Measurements from ENCODE around the gene AGBL4. TPM values are rescaled to one million over a fixed set of nuclear protein-coding genes. Genes with fewer than 3 reads are reported as not detected.

Gene AGBL4
- total RNA-seq, 1 experiment from 2014 or later = not detected

GRCh38 chr1:48576565-48576964 lies 1447.2 kb downstream of the AGBL4 start:
- no peak overlapping the region for H3K9ac ChIP-seq (ENCODE audit: low read length)
- ChIA-PET CTCF (no interaction called here), POLR2A (no interaction called here), RAD21 (ENCODE audit: low non-redundant PET in 1 of 2, low total read pairs in 2 of 2, uncharacterized antibody in 2 of 2, unreplicated experiment in 2 of 2) (no interaction called here)
- DNase-seq (ENCODE audit: low read depth, low spot score) (no peak), ATAC-seq (no peak)
- no peak overlapping the region for H3K4me3 ChIP-seq (replicated peaks in 1 of 2; ENCODE audit: low read depth in 1 of 2, low read length in 2 of 2)
- H3K4me1 ChIP-seq (ENCODE audit: control insufficient read depth in 1 of 2, insufficient read depth in 2 of 2, low read length in 2 of 2) = no peaks in the 10 kb centered on the region
- no peak for TF ChIP-seq FOSL1 (IDR thresholded peaks at IDR 0.05; ENCODE audit: low read depth)
- TF ChIP-seq RAD21 (IDR thresholded peaks at IDR 0.05; ENCODE audit: low read depth) = no peak
- TF ChIP-seq EZH2 (IDR thresholded peaks at IDR 0.05) = no peak
- TF ChIP-seq POLR2AphosphoS5 (IDR thresholded peaks at IDR 0.05; ENCODE audit: low read depth, low read length) = no peak
- TF ChIP-seq TCF7L2 (IDR thresholded peaks at IDR 0.05; ENCODE audit: borderline replicate concordance, extremely low read depth, insufficient read depth, insufficient read length) = no peak
- TF ChIP-seq, protein P1, sequence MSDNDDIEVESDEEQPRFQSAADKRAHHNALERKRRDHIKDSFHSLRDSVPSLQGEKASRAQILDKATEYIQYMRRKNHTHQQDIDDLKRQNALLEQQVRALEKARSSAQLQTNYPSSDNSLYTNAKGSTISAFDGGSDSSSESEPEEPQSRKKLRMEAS (IDR thresholded peaks at IDR 0.05) = no peak
- TF ChIP-seq, protein P2, sequence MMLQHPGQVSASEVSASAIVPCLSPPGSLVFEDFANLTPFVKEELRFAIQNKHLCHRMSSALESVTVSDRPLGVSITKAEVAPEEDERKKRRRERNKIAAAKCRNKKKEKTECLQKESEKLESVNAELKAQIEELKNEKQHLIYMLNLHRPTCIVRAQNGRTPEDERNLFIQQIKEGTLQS (IDR thresholded peaks at IDR 0.05) = no peak
- TF ChIP-seq SP1 (IDR thresholded peaks at IDR 0.05; ENCODE audit: low read depth) = no peak
- no peak for TF ChIP-seq CEBPB (IDR thresholded peaks at IDR 0.05; ENCODE audit: low read depth)
- TF ChIP-seq SIN3A (IDR thresholded peaks at IDR 0.05; ENCODE audit: low read depth) = no peak
- TF ChIP-seq, protein P3, sequence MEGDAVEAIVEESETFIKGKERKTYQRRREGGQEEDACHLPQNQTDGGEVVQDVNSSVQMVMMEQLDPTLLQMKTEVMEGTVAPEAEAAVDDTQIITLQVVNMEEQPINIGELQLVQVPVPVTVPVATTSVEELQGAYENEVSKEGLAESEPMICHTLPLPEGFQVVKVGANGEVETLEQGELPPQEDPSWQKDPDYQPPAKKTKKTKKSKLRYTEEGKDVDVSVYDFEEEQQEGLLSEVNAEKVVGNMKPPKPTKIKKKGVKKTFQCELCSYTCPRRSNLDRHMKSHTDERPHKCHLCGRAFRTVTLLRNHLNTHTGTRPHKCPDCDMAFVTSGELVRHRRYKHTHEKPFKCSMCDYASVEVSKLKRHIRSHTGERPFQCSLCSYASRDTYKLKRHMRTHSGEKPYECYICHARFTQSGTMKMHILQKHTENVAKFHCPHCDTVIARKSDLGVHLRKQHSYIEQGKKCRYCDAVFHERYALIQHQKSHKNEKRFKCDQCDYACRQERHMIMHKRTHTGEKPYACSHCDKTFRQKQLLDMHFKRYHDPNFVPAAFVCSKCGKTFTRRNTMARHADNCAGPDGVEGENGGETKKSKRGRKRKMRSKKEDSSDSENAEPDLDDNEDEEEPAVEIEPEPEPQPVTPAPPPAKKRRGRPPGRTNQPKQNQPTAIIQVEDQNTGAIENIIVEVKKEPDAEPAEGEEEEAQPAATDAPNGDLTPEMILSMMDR (IDR thresholded peaks at IDR 0.05 in 2 of 3, conservative IDR thresholded peaks at IDR 0.05 in 1 of 3; ENCODE audit: borderline replicate concordance in 1 of 3, insufficient read depth in 1 of 3, low read depth in 2 of 3, low read length in 2 of 3) = no peak
- TF ChIP-seq JUND (IDR thresholded peaks at IDR 0.05) = no peak
- TF ChIP-seq YY1 (IDR thresholded peaks at IDR 0.05; ENCODE audit: extremely low read depth, insufficient replicate concordance, low read depth, low read length) = no peak
- intact Hi-C loops (cut with micrococcal nuclease) = no loop called here
- peaks cover 25% of the 10 kb centered on the region for H3K27me3 ChIP-seq (ENCODE audit: insufficient read depth, low read length)
- no peak overlapping the region for H3K27ac ChIP-seq (ENCODE audit: low read depth, low read length)
- H3K9me3 ChIP-seq (ENCODE audit: control insufficient read depth in 1 of 2, insufficient read depth in 1 of 2, low read depth in 1 of 2, low read length in 2 of 2) = no peaks in the 10 kb centered on the region
- no peak overlapping the region for H2AFZ ChIP-seq (ENCODE audit: low read depth, low read length, poor library complexity, severe bottlenecking)
- no TSS peak for BruUV-seq (replicated peaks)
- no peaks in the 10 kb centered on the region for H3K79me2 ChIP-seq (ENCODE audit: insufficient read depth, low read length)
- H3K9me2 ChIP-seq (ENCODE audit: insufficient read depth) = no peaks in the 10 kb centered on the region
- no peaks in the 10 kb centered on the region for H4K20me1 ChIP-seq (ENCODE audit: insufficient read depth)
- no peaks in the 10 kb centered on the region for H3K36me3 ChIP-seq (ENCODE audit: control insufficient read depth in 1 of 2, insufficient read depth in 2 of 2, low read length in 2 of 2)
- no peak overlapping the region for H3K4me2 ChIP-seq (ENCODE audit: low read length)

Measured in HCT116 (cell line).